H54 (cell line): ENCODE results near the gene FOXO3.
"Not testable (repeated sequence)": the region's sequence is repeated elsewhere in the genome, so short reads cannot be mapped to it uniquely, and the experiment has no call there.

ENCODE experiments used
- DNase-seq: peaks from one replicate; pipeline ENCODE4 v3.0.0; 2011; ENCODE audit warnings: low spot score, mixed read lengths; ENCODE audit not compliant: insufficient read length
- FAIRE-seq: peaks from 3 replicates; lab custom pipeline; 2011; peaks lifted over from hg19 to GRCh38; lab: Jason Lieb, UNC
- POLR2A ChIP-seq: IDR thresholded peaks from 2 replicates; pipeline ENCODE4 v1.6.1; 2011; ENCODE audit warnings: low read depth, mild to moderate bottlenecking, low read length

FOXO3 gene

GRCh38 chr6:108560463-108561308 lies at the start of gene FOXO3:
Gene FOXO3, plus strand, starts transcription at chr6:108560917. Its CDS starts 292 bp downstream, at chr6:108561209.
- DNase-seq (peak; percentile 61), FAIRE-seq (no peak)
- TF ChIP-seq POLR2A: peak; percentile 66

- TF ChIP-seq POLR2A: no peak
- DNase-seq (peak; percentile 15), FAIRE-seq (no peak)
Measured at GRCh38 chr6:108518714-108519576, 41.8 kb upstream of the FOXO3 start.

- FAIRE-seq (no peak), DNase-seq (no peak)
- no peak for TF ChIP-seq POLR2A
Measured at GRCh38 chr6:108521616-108522107, 39.1 kb upstream of the FOXO3 start.

- no peak for TF ChIP-seq POLR2A
- DNase-seq (no peak), FAIRE-seq (no peak)
Measured at GRCh38 chr6:108523697-108524096, 37.0 kb upstream of the FOXO3 start.

GRCh38 chr6:108524528-108525248 lies 36.0 kb upstream of the FOXO3 start:
- DNase-seq: no peak
- FAIRE-seq: no peak
- no peak for TF ChIP-seq POLR2A

GRCh38 chr6:108526739-108527174 lies 34.0 kb upstream of the FOXO3 start:
- DNase-seq (peak; percentile 14), FAIRE-seq (peak; percentile 38)

GRCh38 chr6:108528878-108529277 lies 31.8 kb upstream of the FOXO3 start:
- TF ChIP-seq POLR2A: no peak
- DNase-seq (no peak), FAIRE-seq (no peak)

More at GRCh38 chr6:108526739-108527174, 34.0 kb upstream of the FOXO3 start:
- TF ChIP-seq POLR2A: no peak

GRCh38 chr6:108531332-108531731 lies 29.4 kb upstream of the FOXO3 start:
- TF ChIP-seq POLR2A: no peak
- FAIRE-seq (no peak), DNase-seq (no peak)

- no peak for DNase-seq
- no peak for TF ChIP-seq POLR2A
- no peak for FAIRE-seq
Measured at GRCh38 chr6:108535114-108535742, 25.5 kb upstream of the FOXO3 start.

- FAIRE-seq, DNase-seq: not testable (repeated sequence)
Measured at GRCh38 chr6:108535920-108536535, 24.7 kb upstream of the FOXO3 start.

- FAIRE-seq (peak; percentile 60), DNase-seq (no peak)
- TF ChIP-seq POLR2A: no peak
Measured at GRCh38 chr6:108541843-108542759, 18.6 kb upstream of the FOXO3 start.

- no peak for DNase-seq
- no peak for TF ChIP-seq POLR2A
- FAIRE-seq: no peak
Measured at GRCh38 chr6:108543175-108543940, 17.4 kb upstream of the FOXO3 start.
